ENCODE results near the gene ANKDD1B. TPM values are rescaled to one million over a fixed set of nuclear protein-coding genes. Genes with fewer than 3 reads are reported as not detected.

Gene ANKDD1B
- total RNA-seq, 1 donor from 2014 or later = 1.6 TPM

DNA sequence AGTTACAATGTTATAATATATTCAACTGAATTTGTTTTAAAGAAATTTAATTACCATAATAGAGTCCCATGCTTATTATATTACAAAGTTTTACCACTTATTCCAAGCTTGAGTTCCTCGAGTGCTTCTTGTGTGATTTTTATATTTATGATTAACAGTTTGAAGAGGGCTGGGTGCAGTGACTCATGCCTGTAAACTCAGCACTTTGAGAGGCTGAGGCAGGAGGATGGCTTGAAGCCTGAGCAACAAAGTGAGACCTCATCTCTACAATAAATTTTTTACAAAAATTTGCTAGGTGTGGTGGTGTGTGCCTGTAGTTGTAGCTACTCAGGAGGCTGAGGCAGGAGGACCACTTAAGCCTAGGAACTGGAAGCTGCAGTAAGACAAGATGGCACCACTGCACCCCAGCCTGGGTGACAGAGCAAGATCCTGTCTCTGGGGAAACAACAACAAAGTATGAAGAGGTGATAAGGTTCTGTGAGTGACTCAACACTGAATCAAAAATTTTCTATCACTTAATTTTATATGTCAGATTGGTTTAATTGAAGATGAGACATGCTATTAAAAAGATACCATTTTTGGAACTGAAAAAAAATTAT is 96.8 kb downstream of the ANKDD1B start:
- no peak for DNase-seq

DNA sequence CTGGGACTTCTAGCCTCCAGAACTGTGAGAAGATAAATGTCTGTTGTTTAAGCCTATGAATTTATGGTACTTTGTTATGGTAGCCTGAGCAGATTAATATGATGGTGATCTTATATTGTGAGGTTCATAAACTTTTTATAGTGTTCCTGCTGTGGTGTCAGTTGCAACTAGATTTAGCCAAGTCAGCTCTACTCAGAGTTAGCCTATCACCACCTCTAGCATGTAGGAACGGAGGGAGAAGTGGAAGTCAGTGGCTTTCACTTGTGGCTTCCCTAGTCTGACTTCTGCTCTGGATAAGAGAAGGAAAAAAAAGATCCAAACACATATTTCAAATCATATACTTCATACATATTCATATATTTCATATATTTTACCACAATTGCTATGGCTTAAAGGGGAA is 99.4 kb downstream of the ANKDD1B start:
- DNase-seq = no peak

DNA sequence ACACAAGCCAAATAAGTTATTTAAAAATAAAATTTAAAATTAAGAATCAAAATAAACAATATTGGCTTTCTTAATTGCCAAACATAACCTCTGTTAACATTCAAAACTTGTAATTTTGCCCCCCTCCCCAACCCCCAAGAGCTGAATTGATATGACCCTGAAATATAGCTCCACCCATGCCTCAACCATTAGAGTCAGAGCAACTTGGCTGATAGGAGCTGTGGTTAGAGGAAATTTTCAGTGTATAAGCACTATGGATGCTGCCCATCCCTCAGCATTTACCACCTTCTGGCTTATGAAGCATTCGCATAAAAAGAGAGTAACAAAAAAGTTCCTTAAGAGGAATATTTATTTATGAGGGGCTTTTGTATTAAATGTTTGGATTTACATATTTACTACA is 99.9 kb downstream of the ANKDD1B start:
- DNase-seq = no peak

DNA sequence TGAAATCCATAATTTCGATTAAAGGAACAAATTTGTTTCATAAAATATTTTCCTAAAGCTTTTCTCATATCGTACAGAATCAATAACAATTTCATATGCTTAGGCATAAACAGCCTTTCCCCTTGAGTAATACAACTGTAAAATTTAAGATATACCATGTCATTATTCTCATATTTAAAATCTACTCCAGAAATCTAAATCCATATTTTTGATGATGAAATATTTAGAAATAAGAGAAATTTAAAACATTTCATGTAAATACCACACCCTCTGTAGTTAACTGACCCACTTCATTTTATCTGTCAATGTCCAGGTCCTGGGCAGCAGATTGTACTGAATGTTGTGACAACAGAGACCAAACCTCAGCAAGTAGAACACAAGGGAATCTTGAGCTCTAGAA is 100.8 kb downstream of the ANKDD1B start:
- no peak for DNase-seq

DNA sequence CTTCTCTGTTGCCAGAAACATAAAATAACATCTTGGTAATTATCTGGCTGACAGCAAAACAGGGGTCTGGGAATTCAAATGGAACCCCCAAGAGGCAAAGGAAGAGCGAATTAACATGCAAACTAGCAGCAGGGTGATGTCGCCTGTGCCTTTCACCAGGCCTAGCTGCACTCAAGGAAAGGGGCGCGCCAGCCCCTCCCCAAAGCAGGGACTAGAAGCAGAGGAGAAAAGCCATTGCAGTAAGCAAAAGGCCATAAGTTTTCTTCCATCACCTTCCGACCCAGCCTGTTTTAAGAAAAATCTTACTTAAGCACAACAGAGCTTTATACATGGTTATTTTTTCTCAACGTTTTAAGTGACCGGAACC is 105.4 kb downstream of the ANKDD1B start:
- no peak for DNase-seq

DNA sequence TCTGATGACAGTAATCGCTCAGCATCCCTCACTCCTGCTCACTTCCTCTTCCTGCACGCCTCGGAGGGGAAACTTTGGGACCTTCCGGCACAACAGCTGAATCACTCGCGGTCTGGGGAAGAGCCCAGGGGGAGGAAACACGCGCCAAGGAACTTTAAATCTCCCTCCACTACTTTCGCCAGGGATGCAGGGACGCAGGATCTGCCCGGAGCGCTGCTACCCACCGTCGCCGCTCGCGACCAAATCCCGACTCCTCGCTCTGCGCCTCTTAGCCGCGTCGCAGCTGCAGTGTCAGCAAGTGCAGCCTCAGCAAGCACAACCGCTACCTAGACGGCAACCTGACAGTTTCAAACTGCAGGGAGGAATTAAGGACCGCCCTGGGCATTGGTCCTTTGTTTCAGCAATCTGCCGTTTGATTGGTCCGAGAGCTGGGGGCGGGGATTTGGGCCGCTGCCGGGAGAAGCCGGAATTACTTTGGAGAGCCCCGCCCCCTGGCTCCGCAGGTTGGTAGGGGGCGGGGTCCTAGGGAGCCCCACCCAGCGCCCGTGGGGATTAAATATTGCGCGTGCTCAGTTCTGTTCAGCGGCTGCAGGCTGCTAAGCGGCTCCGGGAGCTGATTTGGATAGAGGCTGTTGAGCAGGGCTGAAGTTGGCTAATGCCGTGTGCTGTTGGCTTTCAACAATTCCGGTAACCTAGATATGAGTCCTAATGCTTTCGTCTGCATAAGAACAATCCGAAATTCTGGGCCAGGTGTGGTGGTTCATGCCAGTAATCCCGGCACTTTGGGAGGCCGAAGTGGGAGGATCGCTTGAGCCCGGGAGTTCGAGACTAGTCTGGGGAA is 106.0 kb downstream of the ANKDD1B start, which contains the start of gene POC5:
TSS of gene POC5 (minus strand) at position 356 of the 841 bp plus-strand sequence. CDS start 4,500 bp downstream, outside the sequence.
- DNase-seq = peak; percentile 92

DNA sequence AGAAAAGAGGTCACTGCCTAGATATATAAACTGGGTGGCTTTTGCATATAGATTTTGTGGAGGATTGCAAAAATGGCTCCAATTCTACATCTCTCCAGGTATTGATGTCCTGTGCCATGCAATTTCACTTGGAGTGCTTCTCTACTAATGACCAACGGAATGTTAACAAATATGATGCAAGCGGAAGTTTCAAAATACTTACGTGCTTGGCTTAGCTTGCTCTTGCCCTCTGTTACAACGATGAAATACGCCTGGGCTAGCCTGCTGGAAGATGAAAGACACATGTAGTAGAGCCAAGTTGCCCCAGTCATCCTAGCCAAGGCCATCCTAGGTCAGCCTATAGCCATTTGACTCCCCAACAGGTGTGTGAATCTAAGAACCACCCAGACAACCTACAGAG is 109.6 kb downstream of the ANKDD1B start:
- DNase-seq = no peak

Small RNA genes within 50 kb of the gene (small RNA-seq; reads per million reads assigned to genes)
- gene RNU6-680P (ENCODE audit: low replicate concordance) = not detected

Other genes starting within 250 kb of the ANKDD1B start
- 43.6 TPM for gene CERT1, start 99.8 kb upstream of the ANKDD1B start, total RNA-seq
- 42.2 TPM for gene POLK, start 99.6 kb upstream of the ANKDD1B start, total RNA-seq
- gene POC5, start 106.0 kb downstream of the ANKDD1B start, total RNA-seq = 7.4 TPM

Measured in skin of body (tissue), 3 donors.